ENCODE data around the gene TCN2.
A peak's percentile ranks its signal among the peaks of the same experiment; 100 is the strongest.

TCN2 gene

DNA sequence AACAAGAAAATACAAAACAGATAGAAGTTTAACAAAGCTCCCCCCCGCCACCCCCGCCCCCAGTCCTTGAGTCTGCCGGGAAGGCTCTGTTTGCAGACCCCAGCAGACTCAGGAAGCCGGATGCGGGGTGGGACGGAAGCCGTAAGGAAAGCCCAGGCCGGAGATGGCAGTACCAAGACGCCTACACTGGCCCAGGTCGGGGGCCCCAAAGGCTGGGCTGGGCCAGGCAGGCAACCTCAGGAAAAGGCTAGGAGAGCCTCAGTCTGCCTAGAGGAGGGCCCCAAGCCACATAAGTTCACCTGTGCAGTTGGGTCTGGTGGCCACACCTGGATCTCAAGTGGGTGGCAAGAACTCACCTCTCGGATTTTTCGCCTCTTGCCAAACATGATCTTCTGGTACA, 28.5 kb upstream of the TCN2 start:
- TF ChIP-seq, protein P1, sequence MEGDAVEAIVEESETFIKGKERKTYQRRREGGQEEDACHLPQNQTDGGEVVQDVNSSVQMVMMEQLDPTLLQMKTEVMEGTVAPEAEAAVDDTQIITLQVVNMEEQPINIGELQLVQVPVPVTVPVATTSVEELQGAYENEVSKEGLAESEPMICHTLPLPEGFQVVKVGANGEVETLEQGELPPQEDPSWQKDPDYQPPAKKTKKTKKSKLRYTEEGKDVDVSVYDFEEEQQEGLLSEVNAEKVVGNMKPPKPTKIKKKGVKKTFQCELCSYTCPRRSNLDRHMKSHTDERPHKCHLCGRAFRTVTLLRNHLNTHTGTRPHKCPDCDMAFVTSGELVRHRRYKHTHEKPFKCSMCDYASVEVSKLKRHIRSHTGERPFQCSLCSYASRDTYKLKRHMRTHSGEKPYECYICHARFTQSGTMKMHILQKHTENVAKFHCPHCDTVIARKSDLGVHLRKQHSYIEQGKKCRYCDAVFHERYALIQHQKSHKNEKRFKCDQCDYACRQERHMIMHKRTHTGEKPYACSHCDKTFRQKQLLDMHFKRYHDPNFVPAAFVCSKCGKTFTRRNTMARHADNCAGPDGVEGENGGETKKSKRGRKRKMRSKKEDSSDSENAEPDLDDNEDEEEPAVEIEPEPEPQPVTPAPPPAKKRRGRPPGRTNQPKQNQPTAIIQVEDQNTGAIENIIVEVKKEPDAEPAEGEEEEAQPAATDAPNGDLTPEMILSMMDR (IDR thresholded peaks at IDR 0.05; ENCODE audit: low read depth, low read length): no peak
- no peak for DNase-seq (ENCODE audit: low read depth in 2 of 2)
- no peak overlapping the region for H3K4me3 ChIP-seq (replicated peaks in 1 of 2; ENCODE audit: low read depth in 2 of 2, low read length in 2 of 2)

DNA sequence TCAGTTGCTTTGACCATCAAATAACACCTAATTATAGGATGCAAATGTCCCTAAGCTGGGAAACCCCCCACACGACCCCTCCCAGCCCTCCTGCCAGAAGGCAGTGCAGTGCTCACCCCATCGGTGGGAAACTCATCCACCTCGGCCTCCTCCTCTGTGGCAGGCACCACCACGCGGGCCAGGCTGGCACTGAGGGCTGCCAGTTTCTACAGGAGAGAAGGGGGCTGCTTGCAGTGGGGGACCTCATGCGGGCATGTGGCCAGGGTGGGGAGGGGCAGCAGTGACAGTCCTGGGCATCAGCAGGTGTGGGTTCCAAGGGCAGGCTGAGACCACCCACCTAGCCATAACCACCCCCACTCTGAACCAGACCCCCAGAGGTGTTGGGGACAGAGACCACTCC, 26.1 kb upstream of the TCN2 start:
- H3K4me3 ChIP-seq (replicated peaks in 1 of 2; ENCODE audit: low read depth in 2 of 2, low read length in 2 of 2): no peak overlapping the region
- no peak for DNase-seq (ENCODE audit: low read depth in 2 of 2)
- TF ChIP-seq, protein P1 (IDR thresholded peaks at IDR 0.05; ENCODE audit: low read depth, low read length): no peak

DNA sequence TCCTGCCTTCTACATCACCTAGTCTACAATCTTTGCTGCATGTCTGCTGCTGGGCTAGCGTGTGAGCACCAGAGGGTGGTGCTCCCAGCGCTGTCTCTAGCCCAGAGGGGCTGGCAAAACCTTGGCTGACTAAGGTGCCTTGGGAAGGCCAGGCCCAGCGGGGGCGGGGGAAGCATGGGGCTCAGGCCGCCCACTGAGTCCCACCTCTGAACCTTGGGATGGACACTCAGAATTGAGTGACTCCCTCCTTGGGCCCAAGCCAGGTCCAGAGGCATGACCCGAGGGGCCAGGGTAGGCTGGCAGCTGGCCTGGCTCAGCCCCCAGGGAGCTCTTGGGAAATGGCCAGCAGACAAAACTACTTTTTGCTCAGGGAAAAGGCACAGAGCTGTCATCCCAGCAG, 24.9 kb upstream of the TCN2 start:
- no peak overlapping the region for H3K4me3 ChIP-seq (replicated peaks in 1 of 2; ENCODE audit: low read depth in 2 of 2, low read length in 2 of 2)
- DNase-seq (ENCODE audit: low read depth in 2 of 2): peak; percentile 35 to 41
- TF ChIP-seq, protein P1 (IDR thresholded peaks at IDR 0.05; ENCODE audit: low read depth, low read length): no peak

DNA sequence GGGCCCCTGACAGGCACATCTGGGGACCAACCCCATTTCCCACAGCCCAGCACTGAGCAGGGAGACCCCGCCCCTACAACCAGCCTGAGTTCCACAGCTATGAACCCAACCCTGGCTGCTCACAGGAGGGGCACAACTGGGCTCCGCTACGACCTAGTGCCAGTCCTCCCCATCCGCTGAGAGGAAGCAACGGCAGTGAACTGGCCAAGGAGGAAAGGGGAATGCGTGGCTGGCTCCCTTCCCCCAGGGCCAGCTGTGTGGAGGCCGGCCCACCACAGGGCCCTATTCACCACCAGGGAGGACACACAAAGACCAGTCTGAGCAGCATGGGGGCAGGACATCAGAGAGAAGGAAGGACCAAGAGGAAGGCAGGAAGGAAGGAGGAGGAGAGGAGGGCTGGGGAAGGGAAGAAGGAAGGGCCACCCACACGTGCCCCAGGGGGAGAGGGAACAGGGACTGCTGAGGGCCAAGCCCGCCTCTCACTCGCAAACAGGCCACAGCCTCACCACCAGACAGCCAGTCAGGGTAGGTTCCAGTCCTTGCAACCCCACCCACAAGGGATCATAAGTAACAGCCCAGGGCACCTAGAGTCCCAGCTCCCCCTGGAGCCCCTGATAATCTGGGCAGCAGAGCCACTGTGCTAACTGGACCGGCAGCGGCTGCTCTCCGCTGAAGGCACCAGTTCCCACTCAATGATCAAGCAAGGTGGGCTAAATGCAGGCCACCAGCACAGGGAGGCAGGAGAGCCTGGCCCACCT, 24.0 kb upstream of the TCN2 start:
- H3K4me3 ChIP-seq (replicated peaks in 1 of 2; ENCODE audit: low read depth in 2 of 2, low read length in 2 of 2): no peak overlapping the region
- peak in 1 of 2 donors; percentile 22 for DNase-seq (ENCODE audit: low read depth in 2 of 2)
- TF ChIP-seq, protein P1 (IDR thresholded peaks at IDR 0.05; ENCODE audit: low read depth, low read length): no peak

DNA sequence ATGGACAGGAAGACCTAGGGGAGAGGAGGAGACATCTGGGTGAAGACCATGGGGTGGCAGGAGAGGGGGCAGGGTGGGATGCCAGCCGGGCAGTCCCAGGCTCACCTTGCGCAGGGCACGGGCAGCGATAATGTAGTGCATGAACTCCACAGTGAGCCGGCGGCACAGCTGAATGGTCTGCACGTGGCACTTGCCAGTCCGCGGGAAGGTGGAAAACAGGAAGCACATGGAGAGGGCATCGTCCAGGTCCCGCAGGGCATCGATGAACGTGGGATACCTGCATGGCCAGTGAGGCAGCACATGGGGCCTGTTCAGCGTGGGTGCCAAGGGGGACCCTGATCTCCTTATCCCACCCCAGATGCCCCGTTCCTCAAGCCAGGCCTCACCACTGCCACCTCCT, 22.5 kb upstream of the TCN2 start:
- no peak for DNase-seq (ENCODE audit: low read depth in 2 of 2)
- TF ChIP-seq, protein P1 (IDR thresholded peaks at IDR 0.05; ENCODE audit: low read depth, low read length): no peak
- no peak overlapping the region for H3K4me3 ChIP-seq (replicated peaks in 1 of 2; ENCODE audit: low read depth in 2 of 2, low read length in 2 of 2)

DNA sequence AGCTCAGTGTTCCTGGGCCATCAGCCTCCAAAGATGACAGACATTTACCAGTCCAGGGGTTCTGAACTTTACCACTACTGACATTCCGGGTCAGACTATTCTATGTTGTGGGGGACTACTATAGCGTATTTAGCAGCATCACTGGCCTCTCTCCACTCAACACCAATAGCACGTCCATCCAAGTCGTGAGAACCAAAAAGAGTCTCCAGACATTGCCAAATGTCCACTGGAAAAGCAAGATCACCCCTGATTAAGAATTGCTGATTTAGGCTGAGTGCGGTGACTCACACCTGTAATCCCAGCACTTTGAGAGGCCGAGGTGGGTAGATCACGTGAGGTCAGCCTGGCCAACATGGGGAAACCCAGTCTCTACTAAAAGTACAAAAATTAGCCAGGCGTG, 20.6 kb upstream of the TCN2 start:
- DNase-seq (ENCODE audit: low read depth in 2 of 2): no peak
- no peak overlapping the region for H3K4me3 ChIP-seq (replicated peaks in 1 of 2; ENCODE audit: low read depth in 2 of 2, low read length in 2 of 2)
- TF ChIP-seq, protein P1 (IDR thresholded peaks at IDR 0.05; ENCODE audit: low read depth, low read length): no peak

DNA sequence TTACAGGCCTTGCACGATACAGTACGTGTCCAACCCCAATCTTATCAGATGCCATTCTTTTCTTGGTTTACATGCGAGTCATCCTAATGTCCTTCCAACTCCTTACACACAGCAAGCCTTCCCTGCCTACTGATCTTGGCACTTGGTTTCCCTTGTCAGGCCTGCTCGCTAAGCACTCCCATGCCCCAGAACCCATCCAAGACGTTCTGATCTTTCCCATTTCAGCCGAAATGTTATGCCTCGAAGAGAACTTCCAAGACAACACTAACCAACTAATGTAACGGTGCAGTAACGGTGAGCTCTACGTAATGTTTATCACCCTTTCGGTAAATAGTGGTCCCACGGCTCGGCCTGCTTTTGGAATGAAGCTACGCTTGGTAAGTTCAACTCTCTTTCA, 15.8 kb upstream of the TCN2 start:
- TF ChIP-seq, protein P1 (IDR thresholded peaks at IDR 0.05; ENCODE audit: low read depth, low read length): no peak
- peak; percentile 46 to 59 for DNase-seq (ENCODE audit: low read depth in 2 of 2)
- H3K4me3 ChIP-seq (replicated peaks in 1 of 2; ENCODE audit: low read depth in 2 of 2, low read length in 2 of 2): peak overlapping the region; percentile 57 to 87
